GM23338 (cell line): ENCODE data around the gene CNR1. TPM values are rescaled to one million over a fixed set of nuclear protein-coding genes. Genes with fewer than 3 reads are reported as not detected.
"Not testable (repeated sequence)": the region's sequence is repeated elsewhere in the genome, so short reads cannot be mapped to it uniquely, and the experiment has no call there.

Experiments
- ATAC-seq: fragments of 200-7000 bp; cut with Tn5 transposase; 3 replicates; pipeline ENCODE4 v1.9.1; 2020
- DNase-seq: peaks from one replicate; pipeline ENCODE4 v3.0.0-alpha.2; 2015; ENCODE audit warnings: low spot score
- H2AFZ ChIP-seq: fragments of 200-600 bp; sonication (generic); 2 replicates; pipeline ENCODE4 v1.8.0; 2016; ENCODE audit warnings: antibody characterized with exemption, mild to moderate bottlenecking, moderate library complexity
- H3F3A ChIP-seq: fragments of 200-600 bp; sonication (generic); replicated peaks from 2 replicates; pipeline ENCODE4 v1.8.0; 2017; ENCODE audit warnings: antibody characterized with exemption, mixed run types, low read depth
- H3K27ac ChIP-seq: fragments of 200-600 bp; sonication (generic); 2 replicates; pipeline ENCODE4 v1.6.1; 2016; ENCODE audit warnings: low read depth
- H3K27me3 ChIP-seq: fragments of 200-600 bp; sonication (generic); 2 replicates; pipeline ENCODE4 v1.8.0; 2016; ENCODE audit warnings: mild to moderate bottlenecking, mixed run types, moderate library complexity; ENCODE audit not compliant: insufficient read depth
- H3K36me3 ChIP-seq: fragments of 200-600 bp; sonication (generic); 2 replicates; pipeline ENCODE4 v1.8.0; 2016; ENCODE audit warnings: mild to moderate bottlenecking; ENCODE audit not compliant: insufficient read depth
- H3K4me1 ChIP-seq: fragments of 200-600 bp; sonication (generic); 2 replicates; pipeline ENCODE4 v1.8.0; 2016; ENCODE audit warnings: mild to moderate bottlenecking, moderate library complexity; ENCODE audit not compliant: insufficient read depth
- H3K4me2 ChIP-seq: fragments of 200-600 bp; sonication (generic); 2 replicates; pipeline ENCODE4 v1.7.1; 2017; ENCODE audit warnings: mixed run types
- H3K4me3 ChIP-seq: fragments of 200-600 bp; sonication (generic); 2 replicates; pipeline ENCODE4 v1.6.1; 2016; ENCODE audit warnings: mixed run types
- H3K79me2 ChIP-seq: fragments of 200-600 bp; sonication (generic); replicated peaks from 2 replicates; pipeline ENCODE4 v1.8.0; 2017; ENCODE audit warnings: mild to moderate bottlenecking; ENCODE audit not compliant: insufficient read depth
- H3K9me2 ChIP-seq: fragments of 200-600 bp; sonication (generic); 2 replicates; pipeline ENCODE4 v1.8.0; 2017; ENCODE audit not compliant: insufficient read depth
- H4K20me1 ChIP-seq: fragments of 200-600 bp; sonication (generic); replicated peaks from 2 replicates; pipeline ENCODE4 v1.8.0; 2017; ENCODE audit warnings: mild to moderate bottlenecking; ENCODE audit not compliant: insufficient read depth
- H3K27ac Mint-ChIP-seq: 2 replicates; pipeline ENCODE4 v1.8.0; 2020; ENCODE audit warnings: inconsistent platforms, mild to moderate bottlenecking, moderate library complexity, mixed read lengths
- H3K27me3 Mint-ChIP-seq: 3 replicates; pipeline ENCODE4 v1.8.0; 2022; ENCODE audit warnings: low read depth, mild to moderate bottlenecking, moderate library complexity, mixed read lengths, inconsistent platforms; ENCODE audit not compliant: insufficient read depth, poor library complexity
- H3K36me3 Mint-ChIP-seq: 3 replicates; pipeline ENCODE4 v1.8.0; 2021; ENCODE audit warnings: low read depth, mild to moderate bottlenecking, inconsistent platforms, moderate library complexity, mixed read lengths
- H3K4me1 Mint-ChIP-seq: 3 replicates; pipeline ENCODE4 v1.8.0; 2020; ENCODE audit warnings: mild to moderate bottlenecking, inconsistent platforms, mixed read lengths
- H3K4me3 Mint-ChIP-seq: 3 replicates; pipeline ENCODE4 v1.8.0; 2021; ENCODE audit warnings: moderate library complexity, mild to moderate bottlenecking, inconsistent platforms, mixed read lengths
- H3K9me3 Mint-ChIP-seq: 3 replicates; pipeline ENCODE4 v1.8.0; 2020; ENCODE audit warnings: moderate library complexity, mild to moderate bottlenecking, inconsistent platforms, mixed read lengths
- CREB1 ChIP-seq: fragments of 250-450 bp; sonication (Bioruptor Pico); IDR thresholded peaks from 2 replicates; pipeline ENCODE4 v1.5.0; 2020; ENCODE audit warnings: low read depth, mild to moderate bottlenecking, moderate library complexity
- CTCF ChIP-seq, 2 experiments: fragments of 200-600 bp in 1 of 2; sonication (generic) in 1 of 2; conservative IDR thresholded peaks; 2 replicates each; pipeline versions ENCODE4 v1.5.1 to v1.6.1; 2016 to 2017; ENCODE audit warnings: antibody characterized with exemption in 2 of 2, low read depth in 2 of 2, mild to moderate bottlenecking in 2 of 2, moderate library complexity in 1 of 2
- JUNB ChIP-seq: IDR thresholded peaks from one replicate; pipeline ENCODE4 v1.6.1; 2016; ENCODE audit warnings: antibody characterized with exemption; ENCODE audit not compliant: unreplicated experiment
- REST ChIP-seq: IDR thresholded peaks from one replicate; pipeline ENCODE4 v1.6.1; 2018; ENCODE audit warnings: antibody characterized with exemption; ENCODE audit not compliant: unreplicated experiment
- ZNF114 ChIP-seq: fragments of 250-450 bp; sonication (Bioruptor Pico); IDR thresholded peaks from 2 replicates; pipeline ENCODE4 v1.5.0; 2020; ENCODE audit warnings: mild to moderate bottlenecking, moderate library complexity
- ZNF331 ChIP-seq: fragments of 250-450 bp; sonication (Bioruptor Pico); IDR thresholded peaks from 2 replicates; pipeline ENCODE4 v1.5.0; 2020; ENCODE audit warnings: low read depth, mild to moderate bottlenecking, moderate library complexity
- ZNF462 ChIP-seq: fragments of 250-450 bp; sonication (Bioruptor Pico); IDR thresholded peaks from 2 replicates; pipeline ENCODE4 v1.5.0; 2020; ENCODE audit warnings: mild to moderate bottlenecking, moderate library complexity
- polyA plus RNA-seq: library from polyadenylated mRNA; unstranded; fragments of >200 nt; fragmentation: Nextera tagmentation; extraction: Ambion mirVana; gene quantifications from 2 replicates; pipeline ENCODE4 v1.2.1, GENCODE V29; 2016
- total RNA-seq: library from RNA; depleted of rRNA; stranded (reverse); fragments of >200 nt; shearing (Covaris generic); gene quantifications from 2 replicates; pipeline ENCODE4 v1.2.3, GENCODE V29; 2014

The CNR1 gene
- total and polyA plus RNA-seq, 2 experiments from 2014 or later = 0.71 to 2.6 TPM

- TF ChIP-seq CREB1 (CRISPR knock-in tag) (no peak), ZNF114 (no peak)
Measured at GRCh38 chr6:88208726-88209125, 42.6 kb upstream of the CNR1 start (continued).

GRCh38 chr6:88201734-88202133, 35.6 kb upstream of the CNR1 start:
- not testable (repeated sequence) for H3K27me3 Mint-ChIP-seq, H3F3A ChIP-seq, H3K36me3 Mint-ChIP-seq, H3K4me3 Mint-ChIP-seq, H3K27ac Mint-ChIP-seq, H3K4me3 ChIP-seq, H3K36me3 ChIP-seq, H3K4me2 ChIP-seq, DNase-seq, H2AFZ ChIP-seq, H4K20me1 ChIP-seq, H3K9me2 ChIP-seq, H3K4me1 Mint-ChIP-seq, ATAC-seq, H3K79me2 ChIP-seq, H3K27me3 ChIP-seq, H3K27ac ChIP-seq
- H3K9me3 Mint-ChIP-seq = peaks cover 31% of the 10 kb centered on the region
- peaks cover 13% of the 10 kb centered on the region for H3K4me1 ChIP-seq

GRCh38 chr6:88184921-88185320, 18.8 kb upstream of the CNR1 start:
- H3K79me2 ChIP-seq = no peaks in the 10 kb centered on the region
- no peak overlapping the region for H2AFZ ChIP-seq
- TF ChIP-seq ZNF331 (no peak), CTCF (conservative IDR thresholded peaks at IDR 0.05; ENCODE audit: low read depth in 2 of 2) (no peak), CREB1 (CRISPR knock-in tag) (no peak), ZNF462 (CRISPR knock-in tag) (no peak), JUNB (no peak), REST (no peak)
- Mint-ChIP-seq H3K36me3 (peaks cover 6% of the 10 kb centered on the region; the same call in 1 of the 3 replicates), H3K27me3 (peaks cover under 1% of the 10 kb centered on the region), H3K4me3 (no peak overlapping the region), H3K4me1 (peaks cover 17% of the 10 kb centered on the region), H3K27ac (no peak overlapping the region), H3K9me3 (peaks cover 8% of the 10 kb centered on the region; the same call in 2 of the 3 replicates)
- H4K20me1 ChIP-seq = no peaks in the 10 kb centered on the region
- no peak for DNase-seq
- no peak overlapping the region for H3K27ac ChIP-seq
- no peak for ATAC-seq
- H3K9me2 ChIP-seq = peaks cover 8% of the 10 kb centered on the region
- H3K4me1 ChIP-seq = peaks cover 8% of the 10 kb centered on the region
- H3K36me3 ChIP-seq = no peaks in the 10 kb centered on the region
- H3K4me2 ChIP-seq = no peak overlapping the region
- H3K4me3 ChIP-seq = no peak overlapping the region
- H3K27me3 ChIP-seq = no peaks in the 10 kb centered on the region
- no peaks in the 10 kb centered on the region for H3F3A ChIP-seq
